ENCODE measurements around the gene PACSIN2. TPM values are rescaled to one million over a fixed set of nuclear protein-coding genes. Genes with fewer than 3 reads are reported as not detected.
"Not testable (repeated sequence)": the region's sequence is repeated elsewhere in the genome, so short reads cannot be mapped to it uniquely, and the experiment has no call there.

PACSIN2 gene
- total and polyA plus RNA-seq, 2 donors = 31.6 to 61.8 TPM

DNA sequence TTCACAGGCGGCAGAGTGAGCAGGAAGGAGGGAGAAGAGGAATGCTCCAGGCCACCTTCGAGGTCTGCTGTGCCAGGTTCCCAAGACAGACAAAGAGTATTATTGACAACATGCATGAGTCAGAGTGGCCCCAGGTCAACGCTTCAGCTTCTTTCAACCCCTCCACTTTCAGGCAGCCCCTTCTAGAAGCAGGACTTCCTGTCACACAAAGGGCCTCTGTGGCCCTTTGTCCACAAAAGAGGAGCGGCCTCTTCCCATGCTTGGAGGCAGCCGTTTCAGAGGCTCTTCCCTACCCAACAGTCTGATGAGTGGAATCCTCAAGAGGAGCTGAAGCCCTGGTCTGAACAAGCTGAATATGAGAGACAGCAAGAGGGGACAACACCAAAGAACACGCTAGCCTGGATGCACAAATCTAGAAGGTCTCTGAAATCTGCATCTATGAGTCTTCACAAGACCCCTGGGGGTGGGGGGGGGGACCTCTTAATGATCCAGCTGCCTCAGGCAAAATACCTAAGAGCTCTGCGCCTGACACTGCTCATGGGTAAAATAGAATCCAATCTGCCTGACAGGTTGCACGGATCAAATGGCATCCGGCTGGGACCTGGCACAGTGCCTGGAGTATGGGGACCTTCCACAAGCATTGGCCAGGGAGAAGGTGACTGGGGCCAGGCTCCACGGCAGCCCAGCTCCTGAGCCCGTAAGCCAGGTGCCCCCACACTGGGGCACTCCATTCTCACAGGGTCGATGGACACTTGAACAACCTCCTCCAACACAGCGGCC, 67.5 kb downstream of the PACSIN2 start:
- Histone ChIP-seq H3K36me3 (ENCODE audit: insufficient read depth) (no peaks in the 10 kb centered on the region), H3K4me3 (ENCODE audit: low read depth, low read length) (no peak overlapping the region), H3K4me1 (ENCODE audit: insufficient read depth) (no peaks in the 10 kb centered on the region), H3K27ac (ENCODE audit: low read depth) (no peak overlapping the region)
- DNase-seq (ENCODE audit: extremely low spot score) = no peak
- WGBS = 62% methylated on average over 13 of the region's 13 CpGs

DNA sequence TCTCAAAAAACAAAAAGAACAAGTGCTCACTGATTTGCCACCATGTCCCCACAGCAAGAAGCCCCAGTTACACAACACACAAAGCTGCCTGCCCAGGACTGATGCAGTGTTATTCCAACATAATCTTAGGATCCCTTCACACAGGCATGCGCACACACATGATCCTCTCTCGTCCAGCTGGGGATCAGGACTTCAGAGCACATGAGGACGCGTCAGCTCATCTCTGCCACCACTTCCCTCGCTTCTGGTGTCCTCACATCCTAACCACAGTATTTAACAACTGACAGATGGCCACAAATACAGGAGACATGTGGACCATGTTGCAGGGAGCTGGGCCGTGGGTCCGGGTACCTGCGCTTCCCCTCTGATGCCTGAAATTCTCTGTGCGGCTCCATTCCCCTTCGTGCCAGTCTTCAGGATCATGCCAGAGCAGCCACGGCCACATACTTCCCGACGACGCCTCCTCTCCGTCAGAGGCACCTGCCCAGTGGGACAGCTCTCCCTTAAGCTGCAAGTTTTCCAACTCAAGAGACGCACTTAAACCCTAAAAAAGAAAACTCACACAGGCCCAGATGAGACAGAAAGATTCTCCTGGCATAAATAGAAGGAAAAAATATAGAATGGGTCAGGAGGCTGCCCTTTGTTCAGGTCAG, 68.3 kb downstream of the PACSIN2 start:
- no peaks in the 10 kb centered on the region for H3K36me3 ChIP-seq (ENCODE audit: insufficient read depth)
- no peak for DNase-seq (ENCODE audit: extremely low spot score)
- no peak overlapping the region for H3K27ac ChIP-seq (ENCODE audit: low read depth)
- H3K4me1 ChIP-seq (ENCODE audit: insufficient read depth) = no peaks in the 10 kb centered on the region
- 84% methylated on average over 16 of the region's 16 CpGs for WGBS
- H3K4me3 ChIP-seq (ENCODE audit: low read depth, low read length) = no peak overlapping the region

GRCh38 chr22:42945736-42946135, 69.2 kb downstream of the PACSIN2 start:
- no peaks in the 10 kb centered on the region for H3K36me3 ChIP-seq (ENCODE audit: insufficient read depth)
- WGBS = 70% methylated on average over 5 of the region's 5 CpGs
- DNase-seq (ENCODE audit: extremely low spot score) = no peak
- no peak overlapping the region for H3K27ac ChIP-seq (ENCODE audit: low read depth)
- no peaks in the 10 kb centered on the region for H3K4me1 ChIP-seq (ENCODE audit: insufficient read depth)
- no peak overlapping the region for H3K4me3 ChIP-seq (ENCODE audit: low read depth, low read length)

DNA sequence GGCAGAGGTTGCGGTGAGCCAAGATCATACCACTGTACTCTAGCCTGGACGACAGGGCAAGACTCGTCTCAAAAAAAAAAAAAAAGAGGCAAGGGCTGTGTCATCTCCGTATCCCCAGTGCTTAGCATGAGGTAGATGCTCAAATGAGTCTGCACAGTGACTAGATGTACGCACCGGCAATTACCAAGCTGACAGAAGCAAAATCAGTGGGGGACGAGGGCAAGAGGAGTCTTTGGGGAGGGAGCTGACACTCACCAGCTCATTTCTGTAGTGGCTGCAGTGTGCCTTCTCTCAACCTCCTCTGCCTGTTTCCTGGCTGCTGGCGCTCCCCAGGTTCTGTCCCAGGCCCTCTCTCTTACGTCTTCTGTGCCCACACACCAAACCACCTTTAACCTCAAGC, 69.9 kb downstream of the PACSIN2 start:
- 93% methylated on average over 9 of the region's 9 CpGs for WGBS
- Histone ChIP-seq H3K4me3 (ENCODE audit: low read depth, low read length) (no peak overlapping the region), H3K27ac (ENCODE audit: low read depth) (no peak overlapping the region), H3K36me3 (ENCODE audit: insufficient read depth) (no peaks in the 10 kb centered on the region), H3K4me1 (ENCODE audit: insufficient read depth) (no peaks in the 10 kb centered on the region)
- no peak for DNase-seq (ENCODE audit: extremely low spot score)

DNA sequence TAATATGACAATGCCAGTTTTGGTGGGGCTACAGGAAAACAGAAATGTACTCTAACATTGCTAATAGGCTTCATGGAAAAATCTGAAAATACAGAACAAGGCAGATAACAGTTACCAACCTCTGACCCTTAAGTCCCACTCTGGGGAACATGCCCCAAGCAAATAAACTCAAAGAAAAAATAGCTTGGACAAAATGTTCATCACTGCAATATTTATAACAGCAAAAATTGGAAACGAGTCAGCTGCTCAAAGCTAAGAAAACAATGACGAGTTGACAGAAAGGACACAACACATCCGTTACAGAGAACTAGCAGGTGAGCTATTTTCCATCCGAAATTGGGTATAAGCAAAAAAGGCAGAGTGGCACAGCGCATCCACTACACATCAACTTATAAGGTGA, 70.5 kb downstream of the PACSIN2 start:
- Histone ChIP-seq H3K27ac (ENCODE audit: low read depth) (no peak overlapping the region), H3K4me1 (ENCODE audit: insufficient read depth) (no peaks in the 10 kb centered on the region), H3K36me3 (ENCODE audit: insufficient read depth) (no peaks in the 10 kb centered on the region), H3K4me3 (ENCODE audit: low read depth, low read length) (no peak overlapping the region)
- 79% methylated on average over 5 of the region's 5 CpGs for WGBS
- DNase-seq (ENCODE audit: extremely low spot score) = no peak

DNA sequence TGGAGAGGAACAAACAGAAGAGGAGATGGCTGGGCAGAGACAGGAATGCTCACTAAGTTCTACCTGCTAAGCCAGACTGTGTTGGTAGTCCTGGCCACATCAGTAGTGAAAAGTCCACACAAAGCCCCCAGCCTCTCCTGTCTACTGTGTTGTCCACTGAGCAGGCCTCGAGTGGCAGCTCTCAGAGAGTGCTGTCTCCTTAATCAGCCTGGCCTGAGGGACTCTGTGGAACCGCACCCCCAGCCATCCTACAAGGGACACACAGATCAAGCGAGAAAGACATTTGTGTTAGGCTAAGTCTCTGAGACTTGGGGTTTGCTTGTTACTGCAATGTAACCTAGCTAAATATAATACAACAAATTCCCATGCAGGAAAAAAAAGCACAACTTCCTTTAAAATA, 71.0 kb downstream of the PACSIN2 start:
- 90% methylated on average over 3 of the region's 3 CpGs for WGBS
- DNase-seq (ENCODE audit: extremely low spot score) = no peak
- no peak overlapping the region for H3K4me3 ChIP-seq (ENCODE audit: low read depth, low read length)
- no peaks in the 10 kb centered on the region for H3K4me1 ChIP-seq (ENCODE audit: insufficient read depth)
- H3K36me3 ChIP-seq (ENCODE audit: insufficient read depth) = no peaks in the 10 kb centered on the region
- H3K27ac ChIP-seq (ENCODE audit: low read depth) = no peak overlapping the region

DNA sequence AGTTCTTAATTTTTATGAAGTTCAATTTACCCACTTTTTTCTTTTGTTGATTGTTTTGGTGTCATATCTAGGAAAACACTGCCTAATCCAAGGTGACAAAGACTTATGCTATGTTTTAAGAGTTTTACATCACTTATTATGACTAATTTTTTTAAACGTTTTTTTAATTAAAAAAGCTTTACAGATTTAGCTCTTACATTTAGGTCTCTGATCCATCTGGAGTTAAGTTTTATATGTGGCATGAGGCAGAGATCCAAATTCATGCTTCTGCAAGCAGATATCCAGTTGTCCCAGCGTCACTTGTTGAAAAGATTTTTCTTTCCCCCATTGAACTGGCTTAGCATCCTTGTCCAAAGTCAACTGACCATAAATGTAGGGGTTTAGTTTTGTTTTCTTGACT, 72.6 kb downstream of the PACSIN2 start:
- peaks cover 6% of the 10 kb centered on the region for H3K4me1 ChIP-seq (ENCODE audit: insufficient read depth)
- DNase-seq (ENCODE audit: extremely low spot score) = no peak
- 52% methylated on average over 2 of the region's 2 CpGs for WGBS
- H3K36me3 ChIP-seq (ENCODE audit: insufficient read depth) = no peaks in the 10 kb centered on the region
- H3K4me3 ChIP-seq (ENCODE audit: low read depth, low read length) = no peak overlapping the region
- H3K27ac ChIP-seq (ENCODE audit: low read depth) = no peak overlapping the region

DNA sequence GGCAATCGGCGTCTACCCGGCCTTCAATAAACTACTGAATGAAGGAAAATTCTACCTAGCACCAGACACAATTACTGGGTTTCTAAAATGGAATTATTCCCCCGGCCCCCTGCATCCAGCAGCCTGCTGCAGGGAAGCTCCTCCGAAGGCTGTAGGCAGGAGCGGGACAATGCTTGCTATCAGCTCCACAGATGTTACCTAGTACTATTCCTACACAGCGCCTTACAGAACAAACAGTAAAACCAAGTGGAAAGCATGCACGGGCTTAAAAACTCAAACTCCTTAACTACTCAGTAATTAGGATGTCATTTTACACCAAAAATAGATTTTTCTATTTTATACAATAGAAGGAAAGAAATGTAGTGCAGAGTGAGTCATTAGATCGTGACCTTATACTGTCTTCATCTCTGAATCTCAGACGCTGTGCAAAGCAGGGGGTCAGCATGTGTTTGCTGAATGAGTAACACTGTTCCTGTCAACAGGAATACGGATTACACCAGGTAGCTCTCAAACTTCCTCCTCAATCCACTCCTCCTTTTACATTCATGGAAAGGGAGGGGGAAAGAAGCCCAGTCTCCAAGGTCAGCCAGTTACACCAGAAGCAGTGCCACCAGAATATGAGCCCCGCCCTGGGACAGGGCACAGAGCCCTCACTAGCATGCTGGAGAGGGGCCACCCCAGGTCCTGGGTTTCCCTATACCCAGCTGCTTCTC, 74.9 kb downstream of the PACSIN2 start:
- no peaks in the 10 kb centered on the region for H3K36me3 ChIP-seq (ENCODE audit: insufficient read depth)
- DNase-seq (ENCODE audit: extremely low spot score) = no peak
- no peak overlapping the region for H3K4me3 ChIP-seq (ENCODE audit: low read depth, low read length)
- peak overlapping the region; percentile 53 for H3K27ac ChIP-seq (ENCODE audit: low read depth)
- 53% methylated on average over 12 of the region's 12 CpGs for WGBS
- H3K4me1 ChIP-seq (ENCODE audit: insufficient read depth) = peaks cover 6% of the 10 kb centered on the region

DNA sequence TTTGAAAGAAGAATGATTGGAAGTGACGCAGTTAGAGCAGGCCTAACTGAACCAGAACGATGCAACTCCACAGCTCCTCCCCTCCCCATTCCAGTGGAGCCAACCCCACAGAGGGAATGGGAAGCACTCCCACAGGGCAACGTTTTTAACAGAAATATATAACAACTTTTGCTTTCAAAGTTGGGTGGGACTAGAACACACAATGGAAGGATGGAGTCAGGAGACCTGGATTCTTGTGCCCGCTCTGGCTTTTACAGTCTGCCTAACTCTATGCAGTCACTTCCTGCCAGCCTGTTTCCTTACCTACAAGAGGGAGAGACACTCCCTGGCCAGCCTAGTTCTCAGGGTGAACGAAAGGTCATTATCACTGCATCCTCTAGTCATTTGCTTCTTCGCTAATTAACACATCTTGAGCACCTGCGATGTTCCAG, 75.5 kb downstream of the PACSIN2 start:
- Histone ChIP-seq H3K4me1 (ENCODE audit: insufficient read depth) (peaks cover 6% of the 10 kb centered on the region), H3K4me3 (ENCODE audit: low read depth, low read length) (no peak overlapping the region), H3K36me3 (ENCODE audit: insufficient read depth) (no peaks in the 10 kb centered on the region), H3K27ac (ENCODE audit: low read depth) (peak overlapping the region; percentile 48)
- no peak for DNase-seq (ENCODE audit: extremely low spot score)
- WGBS = 45% methylated on average over 7 of the region's 7 CpGs

DNA sequence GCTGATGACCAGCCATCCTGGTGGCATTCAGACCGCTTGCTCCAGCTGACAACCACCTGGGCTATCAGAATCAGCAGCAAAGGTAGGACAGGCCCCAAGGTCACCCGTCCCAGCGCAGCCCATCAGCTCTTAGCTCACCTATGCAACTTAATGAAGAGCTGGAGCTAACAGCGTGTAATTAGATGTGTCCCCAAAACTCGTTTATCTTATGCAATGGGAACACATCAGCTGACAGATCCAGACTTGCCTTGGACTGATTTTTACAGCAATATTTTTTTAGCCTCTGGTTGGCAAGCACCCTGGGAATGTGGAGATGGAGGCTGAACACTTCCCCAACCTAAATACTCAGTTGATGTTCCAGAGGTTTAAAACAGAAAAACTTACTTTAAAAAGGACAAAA, 76.0 kb downstream of the PACSIN2 start:
- Histone ChIP-seq H3K4me3 (ENCODE audit: low read depth, low read length) (no peak overlapping the region), H3K36me3 (ENCODE audit: insufficient read depth) (no peaks in the 10 kb centered on the region), H3K27ac (ENCODE audit: low read depth) (no peak overlapping the region), H3K4me1 (ENCODE audit: insufficient read depth) (peaks cover 6% of the 10 kb centered on the region)
- WGBS = 73% methylated on average over 5 of the region's 5 CpGs
- no peak for DNase-seq (ENCODE audit: extremely low spot score)

DNA sequence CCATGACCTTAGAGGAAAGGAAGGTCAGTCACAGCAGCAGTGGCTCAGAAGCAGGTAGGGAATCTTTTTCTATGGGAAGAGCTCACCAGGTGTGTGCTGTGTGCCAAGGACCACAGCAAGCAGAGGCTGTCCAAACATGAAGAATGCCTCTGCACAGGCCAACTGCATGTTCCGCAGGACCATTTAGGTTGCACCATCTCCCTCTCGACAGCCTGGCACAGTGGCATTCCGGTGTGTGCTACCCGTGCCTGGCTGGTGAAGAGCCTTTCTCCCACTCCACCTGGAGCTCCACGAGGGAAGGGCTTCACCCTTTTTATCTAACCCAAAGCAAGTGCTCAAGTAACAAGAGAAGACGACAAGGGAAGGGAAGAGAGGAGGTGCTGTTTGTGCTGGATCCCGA, 76.5 kb downstream of the PACSIN2 start:
- H3K27ac ChIP-seq (ENCODE audit: low read depth) = no peak overlapping the region
- 86% methylated on average over 7 of the region's 7 CpGs for WGBS
- H3K4me3 ChIP-seq (ENCODE audit: low read depth, low read length) = no peak overlapping the region
- DNase-seq (ENCODE audit: extremely low spot score) = no peak
- H3K36me3 ChIP-seq (ENCODE audit: insufficient read depth) = no peaks in the 10 kb centered on the region
- peaks cover 6% of the 10 kb centered on the region for H3K4me1 ChIP-seq (ENCODE audit: insufficient read depth)

GRCh38 chr22:42937164-42937843, 77.6 kb downstream of the PACSIN2 start:
- peaks cover 6% of the 10 kb centered on the region for H3K4me1 ChIP-seq (ENCODE audit: insufficient read depth)
- WGBS = 56% methylated on average over 12 of the region's 12 CpGs
- H3K4me3 ChIP-seq (ENCODE audit: low read depth, low read length) = no peak overlapping the region
- peak overlapping the region; percentile 76 for H3K27ac ChIP-seq (ENCODE audit: low read depth)
- no peak for DNase-seq (ENCODE audit: extremely low spot score)
- no peaks in the 10 kb centered on the region for H3K36me3 ChIP-seq (ENCODE audit: insufficient read depth)

- not testable (repeated sequence) for H3K36me3 ChIP-seq (ENCODE audit: insufficient read depth); DNase-seq (ENCODE audit: extremely low spot score); H3K4me3 ChIP-seq (ENCODE audit: low read depth, low read length); H3K4me1 ChIP-seq (ENCODE audit: insufficient read depth)
- H3K27ac ChIP-seq (ENCODE audit: low read depth) = peak overlapping the region; percentile 76
- WGBS = 98% methylated on average over 6 of the region's 6 CpGs
These were observed 78.3 kb downstream of the PACSIN2 start for GRCh38 chr22:42936680-42937079.
